ENCODE results near the gene IGIP. TPM values are rescaled to one million over a fixed set of nuclear protein-coding genes. Genes with fewer than 3 reads are reported as not detected.

IGIP gene
- total and polyA plus RNA-seq, 3 donors from 2014 or later = 7.1 to 12.1 (median 11.1) TPM

DNA sequence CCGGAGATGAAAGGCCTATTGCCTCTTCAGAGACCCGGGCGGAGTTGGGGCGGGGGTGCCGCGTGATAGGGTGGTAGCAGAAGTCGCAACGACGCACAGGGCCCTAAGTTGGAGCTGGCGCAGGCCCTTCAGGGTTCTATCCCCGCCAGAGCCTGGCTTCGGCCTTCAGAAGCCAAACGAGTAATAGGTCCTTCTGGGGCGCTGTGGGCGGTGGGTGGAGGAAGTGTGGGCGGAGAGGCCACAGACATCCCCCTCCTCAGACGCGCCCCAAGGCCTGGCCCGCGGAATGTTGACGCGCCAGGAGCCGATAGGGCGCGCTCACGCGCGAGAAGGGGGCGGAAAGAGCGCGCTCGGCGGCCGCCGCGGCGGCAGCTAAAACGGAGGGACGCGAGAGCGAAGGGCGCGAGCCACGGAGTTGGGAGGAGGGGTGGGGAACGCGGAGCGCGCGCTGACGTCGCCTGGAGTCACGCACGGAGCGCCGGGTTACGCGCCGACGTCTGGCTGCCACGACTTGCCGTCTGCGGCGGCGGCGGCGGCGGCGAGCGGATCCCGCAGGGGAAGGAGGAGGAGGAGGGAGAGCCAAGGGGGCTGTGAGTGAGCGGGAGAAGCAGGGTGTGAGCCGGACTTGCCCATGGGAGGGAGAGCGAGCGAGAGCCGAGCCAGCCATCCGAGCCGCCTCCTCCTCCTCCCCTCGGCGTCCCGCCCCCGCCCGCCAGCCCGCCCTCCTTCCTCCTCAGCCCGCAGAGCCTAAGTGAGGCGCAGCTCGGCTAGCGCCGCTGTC, 18.2 kb upstream of the IGIP start:
- Histone ChIP-seq H3K9me3 (no peaks in the 10 kb centered on the region), H3K36me3 (ENCODE audit: low read depth, missing control alignments) (no peaks in the 10 kb centered on the region), H3K27ac (peak overlapping the region; percentile 97 to 98), H3K4me1 (peaks cover 30% of the 10 kb centered on the region), H3K4me3 (peak overlapping the region; percentile 76 to 87), H3K27me3 (no peaks in the 10 kb centered on the region)
- DNase-seq = peak; percentile 95
- TF ChIP-seq POLR2A (IDR thresholded peaks at IDR 0.05) (no peak), CTCF (IDR thresholded peaks at IDR 0.05) (peak in 1 of 3 experiments; percentile 31)
- intact Hi-C loops (cut with DNase I; ENCODE audit: low total_unique reads) = no loop called here
- WGBS, 2 donors = 0% methylated on average over 13 to 87 of the region's 88 CpGs

- intact Hi-C loops (cut with DNase I; ENCODE audit: low total_unique reads) = no loop called here
- Histone ChIP-seq H3K4me1 (peaks cover 38% of the 10 kb centered on the region), H3K4me3 (peak overlapping the region; percentile 76 to 87), H3K27ac (peak overlapping the region; percentile 97 to 98), H3K9me3 (no peaks in the 10 kb centered on the region), H3K36me3 (ENCODE audit: low read depth, missing control alignments) (no peaks in the 10 kb centered on the region), H3K27me3 (no peaks in the 10 kb centered on the region)
- WGBS, 2 donors = 1 to 3% methylated on average over 23 to 51 of the region's 52 CpGs
- TF ChIP-seq POLR2A (IDR thresholded peaks at IDR 0.05) (no peak), CTCF (IDR thresholded peaks at IDR 0.05) (no peak)
- peak; percentile 35 for DNase-seq
These were observed 17.4 kb upstream of the IGIP start for GRCh38 chr5:140108093-140109017.

GRCh38 chr5:140109018-140109758, 16.5 kb upstream of the IGIP start:
- Histone ChIP-seq H3K27me3 (no peaks in the 10 kb centered on the region), H3K4me3 (peak overlapping the region; percentile 76 to 87), H3K27ac (peak overlapping the region; percentile 97 to 98), H3K36me3 (ENCODE audit: low read depth, missing control alignments) (no peaks in the 10 kb centered on the region), H3K4me1 (peaks cover 38% of the 10 kb centered on the region), H3K9me3 (no peaks in the 10 kb centered on the region)
- no peak for TF ChIP-seq CTCF (IDR thresholded peaks at IDR 0.05)
- TF ChIP-seq POLR2A (IDR thresholded peaks at IDR 0.05) = no peak
- WGBS, 2 donors = 25 to 45% methylated on average over 24 of the region's 24 CpGs
- intact Hi-C loops (cut with DNase I; ENCODE audit: low total_unique reads) = no loop called here
- peak; percentile 33 for DNase-seq

DNA sequence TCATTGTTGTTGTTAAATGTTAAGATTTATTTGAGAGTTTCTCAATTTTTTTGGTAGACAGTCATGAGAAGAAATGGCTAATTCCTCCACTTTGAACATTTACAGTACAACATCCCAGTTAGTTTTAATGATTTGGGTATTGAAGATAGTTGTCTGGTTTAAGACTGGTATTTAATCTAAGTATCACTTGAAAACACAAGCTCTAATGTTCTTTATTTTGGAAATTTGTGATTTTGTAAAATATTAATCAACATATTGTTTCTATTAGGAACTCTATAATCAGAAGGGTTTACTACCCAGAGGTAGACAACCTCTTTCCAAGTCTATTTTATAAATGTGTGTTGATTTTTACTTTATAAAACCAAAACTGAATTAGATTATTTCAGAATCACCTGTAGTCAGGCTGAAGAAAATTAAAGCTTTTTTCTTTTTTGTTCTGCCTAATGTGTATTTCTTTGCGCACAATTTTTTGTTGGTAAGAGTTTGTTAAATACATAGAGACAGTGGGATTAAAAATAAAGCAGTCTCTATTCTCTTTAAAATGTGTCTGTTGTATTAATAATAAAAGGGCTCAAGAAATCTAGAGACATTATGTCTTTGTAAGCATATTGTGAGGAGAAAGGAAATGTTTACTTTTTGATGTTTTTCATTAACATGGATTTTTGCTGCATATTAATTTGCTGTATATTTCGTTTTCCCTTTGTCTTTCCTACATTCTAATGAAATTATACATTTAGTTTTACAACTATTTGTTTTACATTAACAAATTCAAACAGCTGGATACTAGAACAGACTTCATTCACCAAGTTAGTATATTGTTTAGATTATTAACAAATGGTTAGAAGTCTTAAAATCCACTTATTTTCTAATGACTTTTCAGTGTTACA, 15.7 kb upstream of the IGIP start:
- TF ChIP-seq CTCF (IDR thresholded peaks at IDR 0.05) (no peak), POLR2A (IDR thresholded peaks at IDR 0.05) (no peak)
- Histone ChIP-seq H3K27ac (no peak overlapping the region), H3K4me3 (no peak overlapping the region), H3K27me3 (no peaks in the 10 kb centered on the region), H3K36me3 (ENCODE audit: low read depth, missing control alignments) (no peaks in the 10 kb centered on the region), H3K9me3 (no peaks in the 10 kb centered on the region), H3K4me1 (peaks cover 41% of the 10 kb centered on the region)
- 71 to 85% methylated on average over 2 of the region's 2 CpGs for WGBS, 2 donors
- intact Hi-C loops (cut with DNase I; ENCODE audit: low total_unique reads) = no loop called here
- DNase-seq = no peak

Measured in testis (tissue), 3 donors.